ENCODE results near the gene MGAT5B. TPM values are rescaled to one million over a fixed set of nuclear protein-coding genes. Genes with fewer than 3 reads are reported as not detected.

Gene MGAT5B
- total RNA-seq, 1 donor from 2014 or later, result 23.7 TPM

GRCh38 chr17:76879691-76880090 is 11.5 kb downstream of the MGAT5B start:
- DNase-seq, result no peak

- no peak for DNase-seq
Measured at GRCh38 chr17:76880268-76880667, 12.1 kb downstream of the MGAT5B start.

- no peak for DNase-seq
Measured at GRCh38 chr17:76880971-76881370, 12.8 kb downstream of the MGAT5B start.

GRCh38 chr17:76881408-76881807 is 13.2 kb downstream of the MGAT5B start:
- DNase-seq, result no peak

GRCh38 chr17:76881966-76882365 is 13.8 kb downstream of the MGAT5B start:
- DNase-seq, result no peak

GRCh38 chr17:76883744-76884525 is 15.7 kb downstream of the MGAT5B start:
- DNase-seq, result no peak

GRCh38 chr17:76884995-76885893 is 17.0 kb downstream of the MGAT5B start:
- DNase-seq, result no peak

- DNase-seq, result no peak
Measured at GRCh38 chr17:76885894-76886290, 17.7 kb downstream of the MGAT5B start.

GRCh38 chr17:76886395-76886794 is 18.2 kb downstream of the MGAT5B start:
- DNase-seq, result no peak

- no peak for DNase-seq
Measured at GRCh38 chr17:76887802-76888201, 19.6 kb downstream of the MGAT5B start.

- DNase-seq, result no peak
Measured at GRCh38 chr17:76888661-76889060, 20.5 kb downstream of the MGAT5B start.

GRCh38 chr17:76889323-76889722 is 21.1 kb downstream of the MGAT5B start:
- no peak for DNase-seq

- DNase-seq, result no peak
Measured at GRCh38 chr17:76892329-76892728, 24.1 kb downstream of the MGAT5B start.

- no peak for DNase-seq
Measured at GRCh38 chr17:76893623-76894334, 25.6 kb downstream of the MGAT5B start.

- DNase-seq, result no peak
Measured at GRCh38 chr17:76894842-76895241, 26.6 kb downstream of the MGAT5B start.

GRCh38 chr17:76897023-76897422 is 28.8 kb downstream of the MGAT5B start:
- no peak for DNase-seq

- DNase-seq, result no peak
Measured at GRCh38 chr17:76899414-76899813, 31.2 kb downstream of the MGAT5B start.

GRCh38 chr17:76900723-76901122 is 32.5 kb downstream of the MGAT5B start:
- DNase-seq, result no peak

- DNase-seq, result no peak
Measured at GRCh38 chr17:76901542-76902197, 33.5 kb downstream of the MGAT5B start.

- DNase-seq, result no peak
Measured at GRCh38 chr17:76902476-76902875, 34.3 kb downstream of the MGAT5B start.

- no peak for DNase-seq
Measured at GRCh38 chr17:76903631-76904030, 35.4 kb downstream of the MGAT5B start.

GRCh38 chr17:76904116-76904515 is 35.9 kb downstream of the MGAT5B start:
- DNase-seq, result no peak

Measured in occipital lobe (tissue), 2 donors.